ENCODE results near the gene PCK1. TPM values are rescaled to one million over a fixed set of nuclear protein-coding genes. Genes with fewer than 3 reads are reported as not detected.
A peak's percentile ranks its signal among the peaks of the same experiment; 100 is the strongest.

Gene PCK1
- total and polyA plus RNA-seq, 2 of the 8 experiments (the other 6 are each of a cell fraction or from before 2014, with no cell fraction given): not detected

DNA sequence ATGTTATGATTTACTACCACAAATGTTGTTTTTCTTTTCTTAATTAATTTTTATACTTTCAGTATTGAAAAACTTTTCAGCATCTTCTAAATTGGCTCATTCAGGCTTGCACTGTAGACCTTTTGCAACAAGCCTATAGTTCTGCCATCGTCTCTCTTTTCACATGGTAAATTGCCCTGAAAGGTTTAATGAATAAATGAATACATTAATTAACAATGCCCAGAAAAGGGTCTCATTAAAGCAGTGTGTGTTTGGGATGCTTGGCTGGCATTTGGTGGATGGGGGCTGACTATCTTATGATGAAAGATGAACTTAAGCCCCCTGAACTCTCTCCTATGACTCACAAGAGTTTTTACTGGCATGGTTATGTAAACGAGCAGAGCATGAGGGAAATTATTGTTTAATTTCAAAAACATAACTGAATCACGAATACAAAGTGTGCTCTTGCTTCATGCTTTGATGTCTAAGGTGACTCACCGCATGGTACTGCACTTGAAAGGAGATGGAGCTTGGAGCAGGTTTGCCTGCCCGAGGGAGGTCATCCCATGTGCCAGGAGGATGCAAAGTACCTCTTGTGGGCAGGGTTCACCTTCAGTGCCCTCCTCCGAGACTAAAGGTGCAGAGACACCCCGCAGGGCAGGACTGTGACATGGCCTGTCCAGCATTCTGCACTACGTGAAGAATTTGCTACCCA, 13.8 kb upstream of the PCK1 start:
- Histone ChIP-seq H2BK15ac (ENCODE audit: low read length) (no peak overlapping the region), H2BK12ac (ENCODE audit: low read depth, low read length) (no peak overlapping the region), H3K9ac (replicated peaks in 1 of 4; ENCODE audit: extremely low read depth in 1 of 4, low read depth in 3 of 4, low read length in 3 of 4) (no peak overlapping the region), H3K4me3 (ENCODE audit: extremely low read depth in 1 of 4, insufficient read depth in 2 of 4, low read depth in 3 of 4, low read length in 4 of 4) (no peak overlapping the region), H3K27ac (ENCODE audit: low read depth, low read length) (no peak overlapping the region), H3K9me3 (ENCODE audit: insufficient read depth in 2 of 2, low read depth in 1 of 2, low read length in 1 of 2) (no peaks in the 10 kb centered on the region), H3K14ac (ENCODE audit: insufficient read length) (no peak overlapping the region), H3K4me1 (replicated peaks in 1 of 4; ENCODE audit: control insufficient read depth in 3 of 4, insufficient read depth in 4 of 4, low read length in 3 of 4) (no peaks in the 10 kb centered on the region), H3K27me3 (replicated peaks in 1 of 4; ENCODE audit: control insufficient read depth in 3 of 4, extremely low read depth in 1 of 4, insufficient read depth in 3 of 4, low read length in 3 of 4) (no peaks in the 10 kb centered on the region), H4K5ac (ENCODE audit: insufficient read length, low read depth, low read length) (no peak overlapping the region), H4K91ac (replicated peaks; ENCODE audit: insufficient read length, low read length) (no peak overlapping the region), H3K4ac (replicated peaks; ENCODE audit: insufficient read length, low read depth, low read length) (peak overlapping the region; percentile 50), H3K18ac (ENCODE audit: extremely low read depth, low read length) (no peak overlapping the region), H2AFZ (ENCODE audit: low read length) (no peak overlapping the region), H2BK5ac (ENCODE audit: low read depth, low read length) (no peak overlapping the region), H3K79me2 (ENCODE audit: control insufficient read depth in 1 of 2, insufficient read depth in 2 of 2, low read length in 2 of 2) (no peaks in the 10 kb centered on the region), H4K8ac (ENCODE audit: extremely low read depth, insufficient read depth, low read length) (no peak overlapping the region), H2BK20ac (ENCODE audit: low read length) (no peak overlapping the region), H3K4me2 (ENCODE audit: insufficient read depth in 1 of 2, low read depth in 2 of 2, low read length in 2 of 2) (no peak overlapping the region), H3K23ac (ENCODE audit: insufficient read length) (no peak overlapping the region), H4K20me1 (replicated peaks in 1 of 2; ENCODE audit: control insufficient read depth in 1 of 2, insufficient read depth in 2 of 2, low read length in 2 of 2) (no peaks in the 10 kb centered on the region), H3K23me2 (ENCODE audit: low read depth, low read length) (no peaks in the 10 kb centered on the region), H3K79me1 (ENCODE audit: low read depth, low read length) (no peaks in the 10 kb centered on the region), H3K36me3 (ENCODE audit: control insufficient read depth in 2 of 4, insufficient read depth in 4 of 4, low read length in 3 of 4) (no peaks in the 10 kb centered on the region), H2BK120ac (replicated peaks; ENCODE audit: low read depth, low read length) (no peak overlapping the region), H2AK5ac (ENCODE audit: low read depth, low read length) (no peak overlapping the region), H3K56ac (replicated peaks; ENCODE audit: insufficient read length, low read depth, low read length) (no peak overlapping the region)
- WGBS, 2 experiments (ENCODE audit: extremely low coverage in 1 of 2, insufficient coverage in 1 of 2, insufficient read length in 1 of 2, insufficient replicate concordance in 2 of 2, low coverage in 1 of 2, low lambda C conversion rate in 2 of 2, missing lambda C conversion rate in 1 of 2): 88% methylated on average over 8 of the region's 8 CpGs; no CpG with 5 or more reads in 1 of the 2 experiments
- ChIA-PET POLR2A (ENCODE audit: partially characterized antibody) (no interaction called here), CTCF (ENCODE audit: partially characterized antibody) (interaction anchor here (0.6 to 1.8 kb wide), 3 partner anchors 19 to 651 kb away, joined by 3 to 10 read pairs (median 4); no protein-coding TSS in a partner anchor)
- no peak for DNase-seq (ENCODE audit: low read depth in 1 of 2, low spot score in 2 of 2)
- no peak for FAIRE-seq
- TF ChIP-seq SIRT6 (IDR thresholded peaks at IDR 0.05; ENCODE audit: low read length) (no peak), GTF2F1 (IDR thresholded peaks at IDR 0.05; ENCODE audit: borderline replicate concordance, low read depth, low read length) (no peak), HDAC2 (IDR thresholded peaks at IDR 0.05; ENCODE audit: borderline replicate concordance in 1 of 2, low read depth in 2 of 2, low read length in 2 of 2) (no peak), CHD1 (IDR thresholded peaks at IDR 0.05; ENCODE audit: low read depth, low read length) (no peak), EGR1 (IDR thresholded peaks at IDR 0.05; ENCODE audit: borderline replicate concordance, low read depth, low read length) (no peak), CHD2 (IDR thresholded peaks at IDR 0.05; ENCODE audit: low read length) (no peak), HDAC6 (IDR thresholded peaks at IDR 0.05; ENCODE audit: low read depth, low read length) (no peak), BACH1 (IDR thresholded peaks at IDR 0.05; ENCODE audit: low read length) (no peak), CTCF (IDR thresholded peaks at IDR 0.05; ENCODE audit: control extremely low read depth in 1 of 3, insufficient read depth in 1 of 3, low read depth in 1 of 3, low read length in 3 of 3) (no peak), JUND (IDR thresholded peaks at IDR 0.05; ENCODE audit: low read length) (no peak), SUZ12 (IDR thresholded peaks at IDR 0.05; ENCODE audit: low read length) (no peak)

Measured in H1 (cell line).